HG03280 (cell line): ENCODE results near the gene KCNH1.
"Not testable (repeated sequence)": the region's sequence is repeated elsewhere in the genome, so short reads cannot be mapped to it uniquely, and the experiment has no call there.

Experiments
- ATAC-seq: cut with Tn5 transposase; IDR thresholded peaks from one replicate; pipeline ENCODE4 v1.9.1; 2021; ENCODE audit warnings: mild to moderate bottlenecking, moderate library complexity; ENCODE audit not compliant: unreplicated experiment

KCNH1 gene

GRCh38 chr1:211111351-211111750 is 22.6 kb downstream of the KCNH1 start:
- ATAC-seq, result no peak

GRCh38 chr1:211101481-211101880 is 32.5 kb downstream of the KCNH1 start:
- no peak for ATAC-seq

- no peak for ATAC-seq
These were observed 34.6 kb downstream of the KCNH1 start for GRCh38 chr1:211099393-211099792.

GRCh38 chr1:211095381-211095780 is 38.6 kb downstream of the KCNH1 start:
- ATAC-seq, result no peak

- ATAC-seq, result no peak
These were observed 41.0 kb downstream of the KCNH1 start for GRCh38 chr1:211092955-211093354.

GRCh38 chr1:211091867-211092266 is 42.1 kb downstream of the KCNH1 start:
- ATAC-seq, result no peak

- ATAC-seq, result no peak
These were observed 44.4 kb downstream of the KCNH1 start for GRCh38 chr1:211089536-211089935.

GRCh38 chr1:211088156-211088555 is 45.8 kb downstream of the KCNH1 start:
- no peak for ATAC-seq

- ATAC-seq, result no peak
These were observed 51.1 kb downstream of the KCNH1 start for GRCh38 chr1:211082824-211083223.

- ATAC-seq, result not testable (repeated sequence)
These were observed 52.5 kb downstream of the KCNH1 start for GRCh38 chr1:211081447-211081846.

- no peak for ATAC-seq
These were observed 65.0 kb downstream of the KCNH1 start for GRCh38 chr1:211068976-211069375.

- no peak for ATAC-seq
These were observed 67.1 kb downstream of the KCNH1 start for GRCh38 chr1:211066781-211067384.

GRCh38 chr1:211041838-211042237 is 92.1 kb downstream of the KCNH1 start:
- not testable (repeated sequence) for ATAC-seq

- ATAC-seq, result no peak
These were observed 96.9 kb downstream of the KCNH1 start for GRCh38 chr1:211037095-211037494.

- ATAC-seq, result no peak
These were observed 97.4 kb downstream of the KCNH1 start for GRCh38 chr1:211036381-211037060.

GRCh38 chr1:211035821-211036380 is 98.0 kb downstream of the KCNH1 start:
- ATAC-seq, result no peak

GRCh38 chr1:211033921-211034525 is 99.9 kb downstream of the KCNH1 start:
- no peak for ATAC-seq

- ATAC-seq, result no peak
These were observed 109.0 kb downstream of the KCNH1 start for GRCh38 chr1:211024901-211025300.

GRCh38 chr1:211019266-211019665 is 114.7 kb downstream of the KCNH1 start:
- ATAC-seq, result no peak

- ATAC-seq, result no peak
These were observed 115.3 kb downstream of the KCNH1 start for GRCh38 chr1:211018690-211019089.

GRCh38 chr1:211017075-211017718 is 116.8 kb downstream of the KCNH1 start:
- ATAC-seq, result no peak
